Measurements from ENCODE around the gene ZAP70.
"Not testable (repeated sequence)": the region's sequence is repeated elsewhere in the genome, so short reads cannot be mapped to it uniquely, and the experiment has no call there.

The ZAP70 gene

GRCh38 chr2:97713296-97714083 is at the start of gene ZAP70:
ZAP70 (plus strand) TSS chr2:97713576; CDS start chr2:97724037, 10,461 bp downstream.
- no peak for TF ChIP-seq CTCF (conservative IDR thresholded peaks at IDR 0.05)
- H3K27ac ChIP-seq = no peak within 1 kb of the TSS

GRCh38 chr2:97663626-97663961 is 49.8 kb upstream of the ZAP70 start:
- no peak for TF ChIP-seq CTCF (conservative IDR thresholded peaks at IDR 0.05)
- H3K27ac ChIP-seq = peak overlapping the region; percentile 95

GRCh38 chr2:97663962-97664635 is 49.3 kb upstream of the ZAP70 start, which contains the start of gene ACTR1B:
ACTR1B (minus strand) TSS chr2:97664044; CDS start chr2:97663890, 154 bp downstream.
- TF ChIP-seq CTCF (conservative IDR thresholded peaks at IDR 0.05) = peak; percentile 74
- peak within 1 kb of the TSS; percentile 95 for H3K27ac ChIP-seq

GRCh38 chr2:97664636-97664970 is 48.8 kb upstream of the ZAP70 start:
- peak overlapping the region; percentile 95 for H3K27ac ChIP-seq
- TF ChIP-seq CTCF (conservative IDR thresholded peaks at IDR 0.05) = peak; percentile 34

GRCh38 chr2:97669448-97669847 is 43.9 kb upstream of the ZAP70 start, which contains the start of gene C2orf92:
C2orf92 (plus strand) TSS chr2:97669713; CDS start chr2:97669789, 76 bp downstream.
- no peak for TF ChIP-seq CTCF (conservative IDR thresholded peaks at IDR 0.05)
- H3K27ac ChIP-seq = no peak within 1 kb of the TSS

- H3K27ac ChIP-seq = no peak overlapping the region
- no peak for TF ChIP-seq CTCF (conservative IDR thresholded peaks at IDR 0.05)
These were observed 42.9 kb upstream of the ZAP70 start for GRCh38 chr2:97670471-97670870.

GRCh38 chr2:97671526-97671925 is 41.9 kb upstream of the ZAP70 start:
- H3K27ac ChIP-seq = no peak overlapping the region
- TF ChIP-seq CTCF (conservative IDR thresholded peaks at IDR 0.05) = no peak

GRCh38 chr2:97672606-97673140 is 40.7 kb upstream of the ZAP70 start:
- not testable (repeated sequence) for H3K27ac ChIP-seq

All from VCaP (cell line).